ENCODE measurements around the gene CDC42.

Gene CDC42

DNA sequence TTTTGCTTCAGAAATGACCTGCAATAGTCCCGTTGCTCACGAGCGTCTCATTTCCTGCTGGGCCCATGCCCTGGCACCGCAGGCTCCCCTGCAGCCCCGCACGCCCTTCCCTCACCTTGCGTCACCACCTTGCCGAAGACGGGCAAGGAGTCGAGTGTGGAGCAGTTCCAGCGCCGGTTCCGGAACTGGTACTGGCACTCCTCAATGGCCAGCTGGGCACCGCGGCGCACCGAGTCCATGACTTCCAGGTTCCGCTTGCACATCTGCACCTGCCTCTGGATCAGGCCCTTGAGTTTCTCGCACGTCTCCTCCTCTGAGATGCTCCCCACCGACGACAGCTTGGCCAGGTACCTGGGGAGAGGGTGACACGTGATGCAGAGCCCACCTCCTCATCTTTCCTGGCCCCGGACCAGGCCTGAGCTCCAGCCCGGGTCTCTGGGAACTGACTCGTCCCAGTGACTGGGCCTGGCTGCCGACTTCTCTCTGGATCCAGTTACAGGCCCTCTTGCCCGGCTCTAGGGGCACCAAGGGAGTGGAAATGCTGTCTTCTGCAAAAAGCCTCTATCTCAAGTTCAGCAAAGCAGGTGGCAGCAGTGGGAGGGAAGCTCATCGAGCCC is 77.1 kb downstream of the CDC42 start:
- no peak for DNase-seq

DNA sequence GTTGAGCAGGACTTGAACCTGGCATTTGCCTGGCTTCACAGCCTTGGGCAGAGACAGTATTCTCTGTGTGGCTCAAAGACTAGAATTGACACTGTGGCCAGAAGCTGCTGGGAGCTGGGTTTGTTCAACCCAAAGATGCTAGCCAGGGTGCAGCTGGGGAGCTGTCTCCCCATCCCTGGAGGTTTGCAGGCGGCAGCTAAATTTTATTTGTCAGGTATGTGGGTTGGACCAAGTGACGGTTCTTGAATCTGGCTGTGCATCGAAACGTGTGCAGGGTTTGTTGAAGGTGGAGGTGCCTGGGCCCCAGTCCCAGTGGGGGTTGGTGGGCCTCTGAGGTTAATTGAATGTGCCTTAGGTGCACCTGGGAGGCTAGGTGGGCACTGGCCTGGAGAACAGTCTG is 78.6 kb downstream of the CDC42 start:
- DNase-seq = no peak

DNA sequence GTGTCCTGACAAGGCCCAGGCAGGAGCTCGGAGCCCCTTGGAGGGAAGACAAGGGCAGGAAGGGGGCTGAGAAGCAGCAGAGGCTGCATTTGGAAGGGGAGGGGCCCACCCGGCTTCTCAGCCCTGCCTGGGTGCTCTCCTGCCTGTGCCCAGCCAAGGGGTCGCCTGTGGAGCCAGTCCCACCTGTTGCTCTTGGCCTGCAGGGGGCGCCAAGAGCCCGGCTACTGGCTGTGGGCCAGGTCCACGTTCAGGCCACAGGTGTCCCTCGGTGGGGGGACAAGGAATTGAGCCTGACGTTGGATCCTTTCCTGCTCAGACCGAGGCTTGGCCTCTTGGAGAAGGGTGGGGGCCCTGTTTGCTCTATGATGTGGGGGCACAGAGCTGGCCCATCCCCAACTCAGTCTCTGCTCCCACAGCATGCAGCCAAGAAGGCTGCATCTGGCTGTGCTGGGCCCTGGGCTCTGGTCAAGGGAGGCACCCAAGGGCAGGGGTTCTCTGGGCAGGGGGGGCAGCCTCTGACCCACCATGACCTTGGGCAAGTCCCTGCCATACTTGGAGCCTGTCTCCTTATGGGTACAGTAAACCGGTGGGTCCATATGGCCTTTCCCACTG is 79.5 kb downstream of the CDC42 start:
- peak; percentile 71 for DNase-seq

DNA sequence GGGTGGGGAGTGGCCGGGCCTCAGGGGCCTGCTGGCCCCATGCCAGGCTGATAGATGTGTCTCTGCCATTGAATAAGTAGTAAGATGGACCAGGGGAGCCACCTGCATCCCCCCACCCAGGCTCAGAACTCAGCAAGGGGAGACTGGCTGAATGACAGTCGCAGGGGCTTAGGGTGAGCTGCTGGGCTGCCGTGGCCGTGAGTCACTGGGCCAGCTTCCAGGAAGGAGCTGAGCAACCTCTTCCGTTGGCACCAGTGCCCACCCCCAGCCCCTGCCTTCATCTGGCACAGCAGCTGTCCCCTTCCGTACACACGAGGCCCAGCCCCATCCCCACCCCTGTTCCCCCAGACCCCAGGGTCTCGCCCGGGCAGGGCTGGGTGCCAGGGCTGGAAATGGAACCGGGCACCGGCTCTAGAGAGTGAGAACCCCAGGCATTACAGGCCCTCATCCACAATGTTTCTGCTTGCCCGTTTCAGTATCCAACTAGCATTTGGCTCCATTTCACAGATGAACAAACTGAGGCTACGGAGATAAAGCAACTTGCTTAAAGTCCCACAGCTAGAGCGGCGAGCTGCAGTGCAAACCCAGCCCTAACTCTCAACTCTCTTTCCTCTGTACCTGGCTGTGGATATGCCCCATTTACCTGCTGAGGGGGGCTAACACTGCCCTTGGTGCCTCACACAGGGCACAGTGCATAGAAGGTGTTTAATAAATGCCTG is 80.2 kb downstream of the CDC42 start:
- no peak for DNase-seq

DNA sequence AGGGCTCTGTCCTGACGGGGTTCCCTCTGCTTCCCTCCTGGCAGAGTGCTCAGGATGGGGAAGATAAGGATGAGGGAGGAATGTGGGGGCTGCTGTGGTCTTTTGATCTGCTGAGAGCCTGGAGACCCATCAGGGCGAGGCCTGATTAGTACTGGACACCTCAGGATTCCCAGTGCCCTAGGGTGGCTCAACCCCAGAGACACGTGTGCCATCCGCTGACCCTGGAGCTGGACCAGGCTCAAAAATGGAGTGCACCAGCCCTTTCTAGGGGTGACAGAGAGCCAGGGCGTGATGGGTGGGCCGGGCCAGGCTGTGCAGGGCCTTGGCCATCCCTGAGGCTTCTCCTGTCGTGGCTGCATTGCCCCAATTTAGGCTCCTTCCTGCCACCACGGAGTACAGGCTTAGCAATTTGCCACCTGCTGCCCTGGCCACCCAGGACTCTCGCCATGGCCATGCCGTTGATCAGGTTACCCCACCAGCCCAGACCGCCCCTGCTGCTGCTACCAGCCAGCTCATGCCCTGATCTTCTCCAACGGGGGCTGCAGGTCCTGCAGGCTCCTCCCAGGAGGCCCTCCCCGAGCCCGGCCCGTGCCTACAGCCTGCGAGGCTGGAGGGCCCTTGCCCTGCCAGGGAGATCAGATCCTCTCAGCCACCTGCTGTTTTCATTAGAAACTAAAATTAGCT is 80.9 kb downstream of the CDC42 start:
- no peak for DNase-seq

DNA sequence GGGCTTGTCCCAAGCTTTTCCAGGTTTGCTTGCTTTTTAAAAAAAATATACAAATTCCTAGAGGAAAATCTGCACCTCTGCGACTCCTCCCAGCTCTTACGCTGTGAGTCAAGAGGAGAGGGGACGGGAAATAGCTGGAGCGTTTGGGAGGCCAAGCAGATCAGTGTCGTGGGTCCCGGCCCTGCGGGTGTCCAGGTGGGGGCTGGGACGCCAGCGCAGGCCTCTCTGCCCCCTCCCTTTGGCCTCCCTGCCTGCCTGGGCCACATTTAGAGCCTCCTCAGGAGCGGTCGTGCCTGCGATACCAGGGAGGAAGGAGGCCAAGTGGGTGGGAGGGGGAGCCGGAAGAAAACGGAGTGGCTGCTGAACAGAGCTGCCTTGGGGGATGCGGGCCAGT is 81.4 kb downstream of the CDC42 start:
- DNase-seq = peak; percentile 64

DNA sequence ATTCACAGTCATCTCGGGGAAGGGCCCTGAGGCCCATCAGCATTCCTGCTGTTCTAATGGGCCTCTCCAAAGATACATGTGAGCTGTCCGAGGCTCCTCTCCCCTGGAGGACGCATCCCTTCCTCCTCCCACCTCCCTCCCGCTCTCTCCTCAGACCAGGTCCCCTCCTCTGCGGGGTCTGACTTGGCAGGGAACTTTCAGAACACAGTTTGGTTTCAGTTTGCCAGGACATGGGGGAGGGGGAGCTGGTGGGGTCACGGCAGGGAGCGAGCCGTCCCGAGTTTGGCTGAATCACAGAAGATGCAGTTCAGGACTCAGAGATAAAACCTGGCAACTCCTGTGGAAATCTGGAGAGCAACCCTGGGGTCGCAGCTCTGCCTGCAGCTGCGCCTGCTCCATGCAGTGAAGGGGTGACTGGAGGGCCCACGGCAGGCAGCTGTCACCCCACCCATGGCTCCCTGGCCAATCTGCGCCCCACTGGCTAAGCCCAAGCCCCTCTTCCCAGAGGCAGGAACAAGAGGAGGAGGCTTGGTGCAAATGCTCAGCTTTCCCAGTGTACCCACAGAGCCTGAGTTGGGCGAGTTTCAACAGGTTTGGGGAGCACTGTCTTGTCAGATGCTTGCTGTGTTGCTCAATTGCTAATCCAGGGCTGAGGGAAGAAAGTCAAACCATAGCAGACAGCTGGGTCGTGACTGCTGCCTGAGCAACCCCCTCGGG is 84.7 kb downstream of the CDC42 start:
- peak; percentile 39 for DNase-seq

DNA sequence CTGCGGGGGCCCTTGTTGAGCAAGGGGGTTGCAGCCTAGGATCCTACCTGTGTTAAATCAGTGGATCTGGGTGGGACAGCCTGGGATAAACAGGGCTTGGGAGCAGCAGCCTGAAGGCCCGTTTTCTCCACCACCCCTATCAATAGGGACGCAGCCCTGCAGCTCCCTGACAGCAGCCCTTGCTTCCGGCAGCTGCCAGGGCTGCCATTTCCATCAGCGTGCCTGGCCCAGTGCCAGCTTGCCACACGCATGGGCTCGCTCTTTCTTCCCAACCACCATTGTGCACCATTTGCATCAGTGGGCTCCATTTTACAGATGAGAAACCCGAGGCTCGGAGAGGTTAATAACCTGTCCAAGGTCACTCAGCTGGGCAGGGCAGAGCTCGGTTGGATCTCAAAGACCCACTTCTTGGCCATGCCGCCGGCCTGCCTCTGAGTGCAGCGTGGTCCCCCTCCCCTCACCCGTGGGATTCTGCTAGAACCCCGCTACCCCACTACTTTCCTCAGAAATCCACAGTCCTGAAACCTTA is 86.6 kb downstream of the CDC42 start:
- no peak for DNase-seq

DNA sequence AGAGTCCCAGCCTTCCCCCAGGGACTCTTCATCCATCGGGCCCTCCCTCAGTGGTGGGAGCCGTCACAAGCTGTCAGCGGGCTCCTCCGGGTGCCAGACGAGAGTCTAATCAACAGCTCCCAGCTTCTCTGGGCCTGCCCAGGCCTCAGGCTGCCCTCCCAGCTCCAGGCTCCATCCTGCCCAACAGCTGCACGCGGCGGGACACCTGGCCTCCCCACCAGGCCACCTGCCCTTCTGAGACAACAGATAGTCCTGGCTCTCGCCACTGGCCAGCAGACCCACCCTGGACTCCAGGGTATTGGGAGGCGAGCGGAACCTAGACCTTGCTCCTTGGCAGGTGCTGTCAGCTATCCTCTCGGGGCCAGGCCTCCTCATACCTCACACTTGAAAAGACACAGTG is 87.3 kb downstream of the CDC42 start:
- DNase-seq = no peak
